Body of pancreas (tissue), 4 donors: ENCODE measurements around the gene STAT5A.

Experiments
- CTCF ChIP-seq, 7 experiments: fragments of 450-650 bp in 4 of 7; fragments of 200-600 bp in 3 of 7; sonication (generic) in 3 of 7; IDR thresholded peaks; one replicate each; pipeline ENCODE4 v1.5.1; 2016 to 2019; ENCODE audit warnings: antibody characterized with exemption in 7 of 7
- POLR2A ChIP-seq, 3 donors: fragments of 450-650 bp; IDR thresholded peaks; one replicate each; pipeline ENCODE4 v1.6.1; 2016; ENCODE audit warnings: antibody characterized with exemption in 3 of 3, mild to moderate bottlenecking in 2 of 3

- TF ChIP-seq CTCF (IDR thresholded peaks at IDR 0.05) (no peak), POLR2A (IDR thresholded peaks at IDR 0.05) (no peak)
Observed at GRCh38 chr17:42290577-42290976, 2.3 kb downstream of the STAT5A start.
